Ovary (tissue), 3 donors: ENCODE measurements around the gene OTOS.

Source experiments
- CTCF ChIP-seq, 3 donors: fragments of 450-650 bp in 2 of 3; fragments of 200-600 bp in 1 of 3; IDR thresholded peaks; one replicate each; pipeline versions ENCODE4 v1.5.1 to v1.8.0; 2016 to 2022; ENCODE audit warnings: antibody characterized with exemption in 3 of 3, mild to moderate bottlenecking in 1 of 3
- EP300 ChIP-seq: sonication (generic); formaldehyde crosslinking; IDR thresholded peaks from one replicate; pipeline ENCODE4 v1.6.1; 2017; ENCODE audit warnings: antibody characterized with exemption
- POLR2A ChIP-seq: fragments of 450-650 bp; IDR thresholded peaks from one replicate; pipeline ENCODE4 v1.6.1; 2017; ENCODE audit warnings: antibody characterized with exemption, mild to moderate bottlenecking, moderate library complexity
- donor health status: DM: no; HTN: no; CAD: no.

GRCh38 chr2:240143276-240143675 is 2.8 kb upstream of the OTOS start:
- TF ChIP-seq CTCF (IDR thresholded peaks at IDR 0.05) (no peak), POLR2A (no peak), EP300 (no peak)
